Fibroblast of the aortic adventitia (primary cell): ENCODE measurements around the gene MYT1. TPM values are rescaled to one million over a fixed set of nuclear protein-coding genes. Genes with fewer than 3 reads are reported as not detected.

Experiments used
- DNase-seq: peaks from one replicate; pipeline ENCODE4 v3.0.0-alpha.2; 2010; ENCODE audit warnings: low read depth
- H3K4me3 ChIP-seq: 2 replicates; pipeline ENCODE4 v1.5.1; 2011; ENCODE audit warnings: low read depth, mild to moderate bottlenecking, control low read depth, low read length, moderate library complexity
- total RNA-seq: library from RNA; depleted of rRNA; stranded (reverse); fragments of >200 nt; gene quantifications from 2 replicates; pipeline ENCODE4 v1.2.3, GENCODE V29; 2012; ENCODE audit warnings: low replicate concordance
- TF ChIP-seq, protein P1 (sequence below): IDR thresholded peaks from 2 replicates; pipeline ENCODE4 v1.5.1; 2011; ENCODE audit warnings: mild to moderate bottlenecking, low read length, control low read depth, inconsistent platforms; ENCODE audit not compliant: insufficient read depth

MYT1 gene
- total RNA-seq, 1 donor, result not detected

DNA sequence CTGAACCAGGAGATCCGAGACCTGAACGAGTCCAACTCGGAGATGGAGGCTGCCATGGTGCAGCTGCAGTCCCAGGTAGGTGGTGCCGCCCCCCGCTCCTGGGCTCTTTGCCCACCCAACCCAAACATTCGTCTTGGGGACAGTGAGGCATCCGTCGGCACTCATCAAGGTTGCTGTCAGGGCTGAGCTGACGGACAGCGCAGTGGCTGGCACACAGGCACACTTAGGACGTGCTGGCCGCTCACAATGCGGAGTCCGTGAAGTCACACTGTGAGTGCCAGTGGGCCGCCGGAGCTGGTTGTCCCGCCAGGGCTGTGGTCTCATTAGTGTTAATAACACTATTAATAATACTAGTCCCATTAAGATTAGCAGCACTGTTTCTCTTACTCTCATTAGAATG, 73.1 kb downstream of the MYT1 start:
- no peak for DNase-seq
- H3K4me3 ChIP-seq, result no peak overlapping the region
- TF ChIP-seq, protein P1, sequence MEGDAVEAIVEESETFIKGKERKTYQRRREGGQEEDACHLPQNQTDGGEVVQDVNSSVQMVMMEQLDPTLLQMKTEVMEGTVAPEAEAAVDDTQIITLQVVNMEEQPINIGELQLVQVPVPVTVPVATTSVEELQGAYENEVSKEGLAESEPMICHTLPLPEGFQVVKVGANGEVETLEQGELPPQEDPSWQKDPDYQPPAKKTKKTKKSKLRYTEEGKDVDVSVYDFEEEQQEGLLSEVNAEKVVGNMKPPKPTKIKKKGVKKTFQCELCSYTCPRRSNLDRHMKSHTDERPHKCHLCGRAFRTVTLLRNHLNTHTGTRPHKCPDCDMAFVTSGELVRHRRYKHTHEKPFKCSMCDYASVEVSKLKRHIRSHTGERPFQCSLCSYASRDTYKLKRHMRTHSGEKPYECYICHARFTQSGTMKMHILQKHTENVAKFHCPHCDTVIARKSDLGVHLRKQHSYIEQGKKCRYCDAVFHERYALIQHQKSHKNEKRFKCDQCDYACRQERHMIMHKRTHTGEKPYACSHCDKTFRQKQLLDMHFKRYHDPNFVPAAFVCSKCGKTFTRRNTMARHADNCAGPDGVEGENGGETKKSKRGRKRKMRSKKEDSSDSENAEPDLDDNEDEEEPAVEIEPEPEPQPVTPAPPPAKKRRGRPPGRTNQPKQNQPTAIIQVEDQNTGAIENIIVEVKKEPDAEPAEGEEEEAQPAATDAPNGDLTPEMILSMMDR, result no peak

DNA sequence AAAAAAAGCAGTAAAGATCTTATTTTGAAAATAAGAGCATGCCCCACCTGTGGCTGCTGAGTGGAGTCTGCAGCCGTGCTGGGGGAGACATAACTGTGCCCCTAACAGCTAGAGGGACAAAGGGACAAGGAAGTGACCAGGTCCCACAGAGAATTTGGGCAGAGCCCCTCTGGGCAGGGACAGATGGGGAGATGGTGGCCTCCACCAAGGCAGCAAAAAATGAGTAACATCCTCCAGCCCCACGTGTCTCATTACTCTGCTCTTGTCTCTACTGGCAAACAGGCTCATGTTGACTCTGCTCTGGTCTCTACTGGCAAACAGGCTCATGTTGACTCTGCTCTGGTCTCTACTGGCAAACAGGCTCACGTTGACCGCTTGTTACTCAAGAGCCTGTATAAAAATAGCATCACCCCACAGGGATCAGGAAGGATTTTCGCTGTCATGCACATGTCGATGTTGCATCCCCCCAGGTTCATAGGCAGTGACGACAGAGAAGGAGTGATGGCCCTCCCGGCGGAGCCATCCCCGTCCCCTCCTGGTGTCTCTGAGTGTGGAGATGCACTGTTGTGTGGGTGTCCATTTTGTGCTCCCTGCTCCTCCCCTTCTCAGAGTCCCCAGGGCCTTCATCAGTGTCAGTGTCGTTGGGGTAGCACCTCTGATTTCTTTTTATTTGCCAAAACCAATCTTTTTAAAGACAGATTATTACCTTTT, 74.0 kb downstream of the MYT1 start:
- no peak overlapping the region for H3K4me3 ChIP-seq
- DNase-seq, result no peak
- TF ChIP-seq, protein P1, result no peak

DNA sequence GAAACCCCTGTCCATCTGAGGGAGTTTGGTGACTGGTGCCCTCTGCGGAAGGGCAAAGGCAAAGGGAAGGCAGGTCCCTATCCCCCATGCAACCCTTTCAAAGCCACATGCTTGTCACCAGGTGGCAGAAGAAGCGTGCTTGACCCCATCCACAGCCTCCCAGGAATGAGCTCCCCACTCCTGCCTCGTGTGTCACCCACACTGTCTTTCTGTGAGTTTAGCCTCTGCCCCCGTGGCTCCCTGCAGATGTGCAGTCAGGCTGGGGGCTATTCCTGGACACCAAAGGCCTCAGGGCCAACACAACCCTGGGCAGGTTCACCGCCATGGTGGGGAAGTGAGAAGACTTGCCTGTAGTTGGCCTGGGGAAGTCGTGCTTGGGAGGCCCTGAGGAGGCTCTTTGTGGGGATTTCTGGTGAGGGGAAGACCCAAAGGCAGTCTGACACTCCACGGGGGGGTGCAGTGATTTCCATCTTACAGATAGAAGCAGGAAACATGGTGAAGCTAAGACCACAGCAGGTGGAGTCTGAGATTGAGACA, 74.7 kb downstream of the MYT1 start:
- H3K4me3 ChIP-seq, result no peak overlapping the region
- no peak for DNase-seq
- TF ChIP-seq, protein P1, result no peak

DNA sequence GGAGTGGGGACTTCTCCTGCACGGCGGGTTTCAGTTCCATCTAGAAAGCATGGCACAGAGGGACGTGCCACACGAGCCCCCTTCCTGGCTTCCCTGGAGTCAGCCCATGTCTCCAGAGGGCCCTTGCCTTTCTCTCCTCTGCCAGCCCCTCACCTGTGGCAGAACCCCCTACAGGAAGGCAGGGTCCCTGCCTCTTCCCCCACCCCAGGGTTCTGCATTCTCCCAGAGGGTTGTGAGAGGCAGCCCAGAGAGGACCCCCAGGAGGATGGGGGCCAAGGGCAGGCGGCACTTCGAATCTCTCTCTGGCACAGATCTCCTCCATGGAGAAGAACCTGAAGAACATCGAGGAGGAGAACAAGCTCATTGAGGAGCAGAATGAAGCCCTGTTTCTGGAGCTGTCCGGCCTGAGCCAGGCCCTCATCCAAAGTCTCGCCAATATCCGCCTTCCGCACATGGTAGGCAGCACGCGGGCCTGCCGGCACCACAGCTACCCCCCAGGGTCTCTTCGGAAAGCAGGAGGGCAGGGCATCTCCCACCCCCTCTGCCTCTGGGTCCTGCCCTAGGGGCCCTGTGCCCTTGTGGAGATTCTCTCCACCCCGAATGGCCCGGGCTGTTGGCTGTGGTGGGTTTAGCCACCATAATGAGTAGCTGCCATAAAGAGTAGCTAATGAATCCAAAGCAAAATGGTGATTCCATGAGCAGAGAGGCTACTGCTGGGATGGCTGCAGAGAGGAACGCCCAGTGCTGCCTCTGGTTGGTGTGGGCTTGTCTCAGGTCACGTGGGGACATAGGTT, 75.4 kb downstream of the MYT1 start:
- no peak overlapping the region for H3K4me3 ChIP-seq
- TF ChIP-seq, protein P1, result no peak
- no peak for DNase-seq

DNA sequence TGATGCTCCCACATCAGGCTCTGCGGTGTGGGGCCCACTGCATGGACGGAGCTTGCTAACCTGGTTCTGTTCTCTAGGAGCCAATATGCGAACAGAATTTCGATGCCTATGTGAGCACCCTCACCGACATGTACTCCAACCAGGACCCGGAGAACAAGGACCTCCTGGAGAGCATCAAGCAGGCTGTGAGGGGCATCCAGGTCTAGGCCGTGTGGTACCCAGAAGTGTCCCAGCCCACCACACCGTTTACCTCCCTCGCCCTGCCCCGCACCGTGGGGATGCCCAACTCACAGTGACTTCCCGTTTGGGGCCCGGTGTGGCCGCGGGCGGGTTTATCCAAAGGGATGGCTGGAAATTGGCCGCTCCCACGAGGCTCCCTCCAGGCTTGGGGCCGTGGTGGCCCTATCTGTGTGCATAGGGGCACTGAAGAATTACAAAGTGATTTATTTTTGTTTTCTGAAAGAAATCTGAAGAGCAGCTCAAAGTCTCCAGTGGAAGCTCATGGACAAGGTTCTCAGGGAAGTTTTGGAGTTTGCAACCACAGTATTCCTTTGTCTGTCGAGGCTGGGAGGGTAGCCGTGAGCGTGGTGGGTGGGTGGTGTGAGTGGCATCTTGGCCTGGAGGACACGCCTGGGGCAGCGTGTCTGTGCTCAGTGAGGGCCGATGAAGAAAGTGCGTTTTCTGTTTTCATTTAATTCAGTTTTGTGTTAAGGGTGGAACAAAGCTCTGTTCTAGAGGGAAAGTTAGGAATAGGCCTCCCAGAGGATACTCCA, 76.2 kb downstream of the MYT1 start:
- no peak overlapping the region for H3K4me3 ChIP-seq
- TF ChIP-seq, protein P1, result no peak
- DNase-seq, result no peak

DNA sequence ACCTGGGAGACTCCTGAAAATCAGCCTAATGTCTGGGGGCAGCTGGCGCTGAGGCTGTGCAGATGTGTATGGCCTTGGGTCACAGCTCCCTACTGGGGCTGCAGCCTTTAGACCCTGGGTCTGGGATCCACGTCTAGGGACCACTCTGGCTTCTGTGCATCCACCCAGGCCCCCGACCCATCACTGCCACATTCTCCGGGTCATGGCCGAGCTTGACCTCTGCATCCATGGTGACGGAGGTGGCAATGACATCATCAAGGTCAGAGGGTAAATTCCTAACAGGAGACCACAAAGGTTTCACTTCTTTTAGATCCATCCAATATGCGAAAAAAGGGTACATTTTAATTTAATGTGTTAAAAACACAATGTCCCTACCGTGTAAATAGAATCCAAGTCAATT, 76.8 kb downstream of the MYT1 start:
- no peak overlapping the region for H3K4me3 ChIP-seq
- no peak for DNase-seq
- TF ChIP-seq, protein P1, result no peak
